NCI-H82 (cell line): ENCODE data around the gene CCDC150.
"Not testable (repeated sequence)": the region's sequence is repeated elsewhere in the genome, so short reads cannot be mapped to it uniquely, and the experiment has no call there.

ENCODE experiments used
- DNase-seq: peaks from one replicate; lab custom pipeline; 2025; lab: John Stamatoyannopoulos, UW

The CCDC150 gene

GRCh38 chr2:196635156-196635555 is 4.4 kb upstream of the CCDC150 start:
- no peak for DNase-seq

- DNase-seq, result no peak
Observed at GRCh38 chr2:196638765-196639164, 750 bp upstream of the CCDC150 start.

GRCh38 chr2:196640031-196640548 is 575 bp downstream of the CCDC150 start:
- DNase-seq, result peak; percentile 81

- DNase-seq, result no peak
Observed at GRCh38 chr2:196649202-196649601, 9.7 kb downstream of the CCDC150 start.

GRCh38 chr2:196651387-196652094 is 12.0 kb downstream of the CCDC150 start:
- DNase-seq, result no peak

GRCh38 chr2:196652869-196653268 is 13.4 kb downstream of the CCDC150 start:
- DNase-seq, result no peak

GRCh38 chr2:196653843-196654242 is 14.3 kb downstream of the CCDC150 start:
- DNase-seq, result no peak

- DNase-seq, result peak; percentile 10
Observed at GRCh38 chr2:196655761-196656160, 16.2 kb downstream of the CCDC150 start.

- no peak for DNase-seq
Observed at GRCh38 chr2:196657333-196657732, 17.8 kb downstream of the CCDC150 start.

GRCh38 chr2:196659844-196660243 is 20.3 kb downstream of the CCDC150 start:
- DNase-seq, result no peak

GRCh38 chr2:196660244-196660643 is 20.7 kb downstream of the CCDC150 start:
- no peak for DNase-seq

- no peak for DNase-seq
Observed at GRCh38 chr2:196670342-196670741, 30.8 kb downstream of the CCDC150 start.

- DNase-seq, result no peak
Observed at GRCh38 chr2:196675963-196676362, 36.4 kb downstream of the CCDC150 start.

- DNase-seq, result no peak
Observed at GRCh38 chr2:196677404-196677803, 37.9 kb downstream of the CCDC150 start.

GRCh38 chr2:196679368-196679767 is 39.9 kb downstream of the CCDC150 start:
- no peak for DNase-seq

GRCh38 chr2:196681510-196681909 is 42.0 kb downstream of the CCDC150 start:
- no peak for DNase-seq

GRCh38 chr2:196685792-196686191 is 46.3 kb downstream of the CCDC150 start:
- no peak for DNase-seq

- DNase-seq, result not testable (repeated sequence)
Observed at GRCh38 chr2:196686737-196687136, 47.2 kb downstream of the CCDC150 start.

GRCh38 chr2:196696423-196697079 is 57.0 kb downstream of the CCDC150 start:
- peak; percentile 10 for DNase-seq

GRCh38 chr2:196697825-196698224 is 58.3 kb downstream of the CCDC150 start:
- DNase-seq, result no peak

GRCh38 chr2:196702641-196703040 is 63.1 kb downstream of the CCDC150 start:
- DNase-seq, result no peak

- no peak for DNase-seq
Observed at GRCh38 chr2:196703695-196704094, 64.2 kb downstream of the CCDC150 start.

GRCh38 chr2:196710056-196710455 is 70.5 kb downstream of the CCDC150 start:
- not testable (repeated sequence) for DNase-seq
